Measurements from ENCODE around the gene CLEC4F.

The CLEC4F gene

GRCh38 chr2:70795164-70795995 is 25.0 kb downstream of the CLEC4F start:
- TF ChIP-seq, protein P1, sequence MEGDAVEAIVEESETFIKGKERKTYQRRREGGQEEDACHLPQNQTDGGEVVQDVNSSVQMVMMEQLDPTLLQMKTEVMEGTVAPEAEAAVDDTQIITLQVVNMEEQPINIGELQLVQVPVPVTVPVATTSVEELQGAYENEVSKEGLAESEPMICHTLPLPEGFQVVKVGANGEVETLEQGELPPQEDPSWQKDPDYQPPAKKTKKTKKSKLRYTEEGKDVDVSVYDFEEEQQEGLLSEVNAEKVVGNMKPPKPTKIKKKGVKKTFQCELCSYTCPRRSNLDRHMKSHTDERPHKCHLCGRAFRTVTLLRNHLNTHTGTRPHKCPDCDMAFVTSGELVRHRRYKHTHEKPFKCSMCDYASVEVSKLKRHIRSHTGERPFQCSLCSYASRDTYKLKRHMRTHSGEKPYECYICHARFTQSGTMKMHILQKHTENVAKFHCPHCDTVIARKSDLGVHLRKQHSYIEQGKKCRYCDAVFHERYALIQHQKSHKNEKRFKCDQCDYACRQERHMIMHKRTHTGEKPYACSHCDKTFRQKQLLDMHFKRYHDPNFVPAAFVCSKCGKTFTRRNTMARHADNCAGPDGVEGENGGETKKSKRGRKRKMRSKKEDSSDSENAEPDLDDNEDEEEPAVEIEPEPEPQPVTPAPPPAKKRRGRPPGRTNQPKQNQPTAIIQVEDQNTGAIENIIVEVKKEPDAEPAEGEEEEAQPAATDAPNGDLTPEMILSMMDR (IDR thresholded peaks at IDR 0.05): no peak

DNA sequence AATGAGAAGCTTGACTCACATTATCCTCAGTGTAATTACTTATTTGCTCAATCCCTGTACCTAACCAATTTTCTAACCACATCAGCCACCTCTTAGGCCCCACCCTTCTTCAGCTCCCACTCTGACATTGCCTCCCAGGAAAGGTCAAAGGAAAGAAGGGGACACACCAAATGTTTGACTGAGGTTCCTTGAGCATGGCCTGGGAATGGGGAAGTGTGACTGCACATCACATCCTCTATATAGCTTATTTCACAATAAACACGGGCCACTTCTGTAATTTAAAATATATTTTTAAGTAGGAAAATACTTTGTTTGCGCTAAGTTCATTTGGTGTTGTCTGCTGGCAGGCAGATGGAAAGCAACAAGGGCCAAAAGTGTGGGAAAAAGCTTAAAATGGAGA is 26.9 kb downstream of the CLEC4F start:
- TF ChIP-seq, protein P1 (IDR thresholded peaks at IDR 0.05): no peak

GRCh38 chr2:70790136-70790828 is 30.1 kb downstream of the CLEC4F start, which contains the start of gene FIGLA:
Gene FIGLA (minus strand): TSS chr2:70790643. CDS start chr2:70790638, 5 bp downstream.
- TF ChIP-seq, protein P1 (IDR thresholded peaks at IDR 0.05): no peak

DNA sequence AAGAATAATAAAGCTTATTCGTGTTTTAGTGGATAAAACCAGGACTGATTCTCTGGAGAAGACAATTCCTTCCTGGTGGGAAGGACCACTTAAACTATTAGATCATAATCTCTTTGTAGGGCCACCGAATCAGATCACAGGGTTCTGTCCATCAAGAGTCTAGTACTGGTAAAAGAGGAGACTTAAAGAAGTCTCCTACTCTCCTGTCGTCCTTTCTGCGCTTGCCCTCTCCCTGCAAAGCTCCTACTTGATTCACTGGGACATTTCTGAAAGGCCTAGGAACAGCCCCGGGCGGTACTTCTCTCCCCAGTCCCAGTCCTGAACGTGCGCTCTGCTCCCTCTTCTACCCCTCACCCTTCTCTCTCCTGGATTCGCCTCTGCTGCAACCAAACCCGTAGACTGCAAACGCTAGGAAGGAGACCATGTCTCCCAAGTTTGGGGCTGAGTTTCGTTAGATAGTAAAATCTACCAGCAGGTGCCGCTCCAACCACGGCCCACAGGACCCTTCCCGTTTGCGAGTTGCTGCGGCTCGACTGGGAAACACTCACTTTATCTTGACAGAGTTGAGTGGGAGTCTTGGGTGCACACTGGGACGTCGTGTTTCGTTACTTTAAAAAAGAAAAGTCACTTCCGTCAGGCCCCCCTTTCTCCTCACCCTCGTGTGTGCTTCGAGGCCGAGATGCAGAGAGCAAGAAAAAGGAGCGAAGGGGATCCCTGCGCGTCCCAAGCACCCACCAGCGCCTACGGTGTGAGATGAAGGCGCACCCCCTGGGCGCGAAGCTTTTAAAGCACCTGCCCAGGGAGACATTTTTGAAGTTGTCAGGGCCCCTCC is 30.9 kb downstream of the CLEC4F start:
- TF ChIP-seq, protein P1 (IDR thresholded peaks at IDR 0.05): peak; percentile 55

- TF ChIP-seq, protein P1 (IDR thresholded peaks at IDR 0.05): peak; percentile 46; the same call in 1 of the 2 replicates
Observed at GRCh38 chr2:70785137-70785911, 35.1 kb downstream of the CLEC4F start.

DNA sequence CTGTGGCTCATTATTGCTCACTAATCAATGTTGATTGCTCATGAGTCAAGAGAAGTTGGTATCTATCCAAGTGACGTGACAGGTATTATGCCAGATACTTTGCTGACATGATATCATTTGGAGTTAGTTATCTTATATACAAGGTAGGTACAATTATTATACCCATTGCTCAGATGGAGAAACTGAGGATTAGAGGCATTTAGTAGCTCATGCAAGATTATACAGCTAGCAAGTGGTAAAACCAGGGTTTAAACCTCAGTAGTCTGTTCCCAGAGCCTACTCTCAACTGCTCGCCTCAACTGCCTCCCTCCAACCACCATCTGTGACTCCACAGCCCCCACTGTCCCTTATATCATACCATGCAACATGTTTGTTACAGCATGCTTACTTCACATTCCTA is 36.1 kb downstream of the CLEC4F start:
- TF ChIP-seq, protein P1 (IDR thresholded peaks at IDR 0.05): no peak

Data from LNCAP (cell line).